EH (cell line): ENCODE results near the gene FSTL1.

Experiments used
- DNase-seq: peaks from one replicate; pipeline ENCODE4 v3.0.0-alpha.2; 2015; ENCODE audit warnings: low read depth

Gene FSTL1

DNA sequence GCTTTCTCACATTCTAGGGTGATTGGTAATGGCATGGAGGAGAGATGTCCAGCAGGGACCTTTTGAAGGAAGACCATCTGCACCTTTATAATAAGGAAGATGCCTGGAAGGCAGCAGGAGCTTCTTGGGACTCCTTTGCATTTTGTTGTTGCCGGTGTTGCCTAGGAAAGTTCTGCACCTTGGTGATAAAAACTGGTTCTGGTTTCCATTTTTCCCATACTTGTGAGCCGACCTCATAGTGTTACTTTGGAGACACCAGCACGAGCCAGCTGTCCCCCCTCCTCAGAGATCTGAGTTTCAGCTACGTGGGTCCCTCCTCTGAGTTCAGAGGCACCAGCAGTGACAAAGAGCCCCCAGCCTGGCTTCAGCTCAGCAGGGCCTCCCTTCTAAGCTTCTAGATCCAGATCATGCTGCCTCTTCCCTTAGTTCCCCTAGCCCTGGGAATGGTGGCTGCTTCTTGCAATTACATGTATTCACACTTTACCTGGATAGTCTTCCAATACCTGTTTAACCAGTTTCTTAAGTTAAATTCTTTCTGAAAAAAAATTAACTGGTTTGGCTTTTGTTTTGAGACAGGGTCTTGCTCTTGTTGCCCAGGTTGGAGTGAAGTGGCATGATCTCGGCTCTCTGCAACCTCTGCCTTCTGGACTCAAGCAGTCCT is 18.0 kb upstream of the FSTL1 start:
- no peak for DNase-seq

DNA sequence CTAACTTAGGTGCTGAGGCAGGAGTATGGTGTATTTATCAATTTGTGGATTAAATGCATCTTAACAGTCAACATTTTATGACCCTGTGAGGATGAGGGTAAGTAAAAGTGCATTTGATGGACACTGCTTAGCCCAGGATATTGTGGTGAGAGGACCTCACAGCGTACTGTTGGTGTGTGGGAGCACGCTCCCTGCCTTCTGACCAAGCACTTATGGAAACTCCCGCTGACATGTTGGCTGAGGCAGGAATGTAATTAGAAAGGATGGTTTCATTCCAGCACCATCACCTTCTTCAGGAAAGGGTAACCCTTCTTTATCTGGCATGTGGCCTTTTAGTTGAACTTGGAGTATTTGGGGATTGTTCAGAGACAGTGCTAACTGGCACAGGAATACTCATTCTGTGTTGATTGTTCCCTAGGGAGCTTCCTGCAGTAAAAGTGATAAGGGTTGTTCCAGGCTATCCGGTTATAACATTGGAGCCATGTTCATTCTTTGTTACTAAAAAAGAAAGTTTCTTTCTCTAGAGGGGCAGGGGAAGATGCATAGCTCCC is 11.7 kb upstream of the FSTL1 start:
- no peak for DNase-seq

DNA sequence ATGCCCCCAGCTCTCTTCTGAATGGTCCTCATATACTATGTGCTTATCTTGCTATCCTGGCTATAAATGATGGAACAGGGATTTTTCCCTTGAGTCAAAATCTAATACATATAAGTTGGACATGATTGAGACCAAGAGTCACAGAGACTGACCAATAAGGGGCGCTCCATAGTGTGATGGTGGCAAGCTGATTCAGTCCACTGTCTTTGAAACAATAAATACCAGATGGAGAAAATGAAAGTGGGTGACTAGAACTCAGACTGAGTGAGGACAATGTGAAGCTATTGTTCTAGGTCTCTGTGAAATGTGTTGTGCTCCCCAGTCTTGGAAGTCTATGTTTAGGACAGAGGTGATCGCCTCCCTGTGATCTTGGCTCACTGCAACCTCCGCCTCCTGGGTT is 10.6 kb upstream of the FSTL1 start:
- DNase-seq = peak; percentile 47

DNA sequence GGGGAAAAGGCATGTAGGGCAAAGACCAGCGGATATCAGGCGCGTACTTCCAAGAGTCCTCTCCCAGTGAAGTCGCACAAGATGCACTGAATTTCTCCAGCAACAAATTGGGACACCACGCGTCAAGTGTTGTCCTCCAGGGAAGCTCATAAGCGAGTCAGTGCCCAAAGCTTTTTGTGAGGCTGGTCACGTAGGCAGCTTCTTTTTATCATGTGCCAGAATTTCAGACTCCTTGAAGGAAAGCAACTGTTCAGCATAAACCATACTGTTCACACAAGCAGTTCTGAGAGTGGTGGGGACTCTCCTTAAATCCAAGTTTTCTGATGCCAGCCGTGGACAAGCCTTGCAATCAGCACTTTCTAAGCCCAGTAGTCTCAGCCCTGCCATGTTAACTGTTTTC is 10.1 kb upstream of the FSTL1 start:
- DNase-seq = no peak

DNA sequence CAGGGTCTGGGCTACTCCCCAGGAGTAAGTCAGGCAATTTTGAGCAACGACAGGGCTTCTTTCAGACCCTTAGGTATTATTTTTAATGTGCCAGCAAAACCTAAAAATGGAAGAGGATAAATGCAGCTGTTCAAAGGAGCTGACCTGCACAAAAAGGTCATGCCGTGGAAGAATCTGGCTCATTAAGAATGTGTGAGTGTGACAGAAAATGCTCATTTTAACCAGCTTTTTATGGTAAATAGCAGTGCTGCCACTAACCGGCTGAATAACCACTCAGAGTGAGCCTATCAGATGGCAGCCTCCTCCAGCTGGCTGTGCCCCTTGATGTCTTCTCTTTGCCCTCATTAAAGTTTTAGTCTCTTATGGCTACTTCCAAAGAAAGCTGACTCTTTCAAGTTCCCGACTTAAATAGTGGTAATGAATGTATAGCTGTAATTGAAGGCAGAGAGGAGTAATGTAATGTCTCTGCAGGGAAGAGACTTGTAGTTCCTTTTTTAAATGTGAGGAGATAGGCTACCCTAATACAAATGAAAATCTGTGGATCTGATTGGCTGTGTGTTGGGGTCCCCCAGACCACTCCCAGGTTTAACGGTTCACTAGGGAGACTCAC is 9.5 kb upstream of the FSTL1 start:
- no peak for DNase-seq

DNA sequence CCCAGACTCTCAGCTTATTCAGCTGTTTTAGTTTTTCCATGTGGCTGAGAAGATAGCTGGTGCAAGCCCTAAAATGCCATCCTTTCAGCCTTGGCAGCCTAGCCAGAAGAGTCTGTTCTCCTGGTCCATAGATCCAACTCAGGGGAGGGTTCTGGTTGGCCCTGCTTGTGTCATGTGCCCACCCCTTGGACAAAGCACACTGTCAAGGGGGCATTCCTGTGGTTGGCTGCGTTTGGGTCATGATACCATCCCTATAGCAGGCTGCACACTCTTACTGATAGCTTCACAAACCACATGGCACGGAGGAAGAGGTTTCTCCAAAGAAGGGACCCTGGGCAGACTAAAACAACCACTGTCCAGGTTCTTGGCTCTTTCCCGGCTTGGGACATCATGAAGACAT is 8.4 kb upstream of the FSTL1 start:
- DNase-seq = no peak

DNA sequence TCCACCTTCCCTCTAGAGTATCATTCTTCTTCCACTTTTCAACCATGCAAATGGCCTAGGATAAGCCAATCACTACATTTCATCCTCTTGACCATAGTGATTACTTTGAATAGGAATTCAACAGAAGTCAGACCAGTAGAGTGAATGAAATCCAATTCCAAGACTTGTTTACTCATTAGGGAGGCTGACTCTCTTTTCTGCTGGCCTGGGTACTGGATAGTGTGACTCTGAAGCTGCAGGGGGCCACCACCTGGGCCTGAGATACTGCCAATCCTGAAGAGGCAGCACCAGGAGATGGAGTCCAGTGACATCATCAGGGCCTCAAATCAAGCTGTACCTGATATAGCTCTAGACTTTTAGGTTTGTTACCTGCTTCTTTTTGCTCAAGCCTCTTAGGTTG is 7.0 kb upstream of the FSTL1 start:
- DNase-seq = no peak

DNA sequence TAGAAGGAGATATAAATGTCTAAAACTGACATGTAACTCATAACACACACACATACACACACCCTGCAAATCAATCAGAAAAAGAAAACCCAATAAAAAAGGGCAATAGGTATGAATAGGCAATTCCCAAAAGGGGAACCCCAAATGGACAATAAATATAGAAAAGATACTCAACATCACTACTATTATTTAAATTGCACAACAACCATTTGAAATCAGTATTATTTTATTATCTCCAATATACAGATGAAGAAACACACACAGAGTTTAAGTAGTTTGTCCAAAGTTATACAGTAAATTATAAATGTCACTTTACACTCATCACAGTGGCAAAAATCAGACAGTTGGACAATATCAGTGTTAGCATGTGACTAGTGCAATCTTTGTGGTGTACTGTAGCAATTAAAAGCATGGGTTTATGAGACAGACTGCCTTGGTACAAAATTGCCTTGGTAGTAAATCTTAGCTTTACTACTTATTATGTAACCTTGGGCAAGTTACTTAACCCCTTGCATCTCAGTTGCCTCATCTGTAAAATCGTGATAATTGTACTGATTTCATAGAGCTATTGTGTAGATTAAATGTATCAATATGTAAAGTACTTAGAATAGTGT is 3.4 kb upstream of the FSTL1 start:
- DNase-seq = no peak

DNA sequence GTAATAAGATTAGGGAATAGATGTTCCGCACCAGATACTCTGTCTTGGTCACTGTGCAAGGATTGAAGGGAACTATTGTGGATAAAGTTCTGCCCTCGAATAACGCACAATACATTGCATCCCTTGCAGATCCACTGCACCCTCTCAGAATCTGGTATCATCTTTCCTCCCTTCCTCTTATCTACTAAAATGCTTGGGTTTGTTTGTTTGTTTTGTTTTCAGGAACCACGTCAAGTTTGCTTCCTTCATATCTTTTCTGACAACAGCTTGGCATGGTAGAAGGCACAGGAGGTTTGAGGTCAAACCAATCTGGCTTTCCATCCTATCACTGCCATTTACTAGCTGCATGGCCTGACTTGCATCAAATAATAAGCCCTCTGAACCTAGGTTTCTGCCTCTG is 2.0 kb upstream of the FSTL1 start:
- no peak for DNase-seq

DNA sequence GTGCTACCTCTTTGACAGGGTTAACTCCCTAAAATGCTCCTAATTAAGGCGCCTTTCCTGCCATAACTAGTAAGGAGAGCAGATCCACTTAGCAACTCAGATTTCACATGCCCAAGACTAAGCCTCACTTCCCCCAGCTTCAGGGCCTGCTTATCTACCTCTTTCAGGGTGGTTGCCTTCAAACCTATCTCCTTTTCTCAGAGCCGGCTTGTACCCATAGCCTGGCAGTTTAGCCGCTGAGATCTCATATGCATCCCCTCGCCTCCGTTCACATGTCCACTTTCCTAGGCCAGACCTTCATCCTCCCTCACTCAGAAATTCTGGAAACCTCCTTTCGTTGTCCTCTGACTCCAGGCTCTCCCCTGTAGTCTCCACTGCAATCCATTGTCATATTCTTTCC is 1.0 kb upstream of the FSTL1 start:
- DNase-seq = no peak

DNA sequence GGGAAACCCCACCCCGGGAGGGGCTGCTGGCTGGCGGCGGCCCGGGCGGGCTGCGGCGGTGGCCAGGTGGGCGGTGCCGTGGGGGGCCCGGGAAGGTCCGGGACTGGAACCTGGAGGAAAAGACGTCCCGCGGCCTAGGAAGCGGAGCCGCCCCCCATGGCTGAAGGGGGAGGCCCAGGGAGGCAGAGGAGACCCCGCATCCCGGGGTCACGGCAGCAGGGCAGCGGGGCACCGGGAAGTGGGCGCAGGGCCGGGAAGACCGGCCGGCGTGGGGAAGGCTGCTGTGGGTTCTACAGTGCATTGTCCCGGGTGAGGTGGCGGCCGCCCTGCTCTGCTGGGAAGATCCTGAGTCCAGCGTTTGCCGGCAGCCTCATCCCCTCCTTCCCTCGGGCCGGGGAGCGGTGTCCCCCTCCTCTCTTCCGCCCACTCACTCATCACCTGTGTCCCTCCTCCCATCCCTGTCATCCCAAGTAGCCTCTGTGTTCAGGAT is 525 bp upstream of the FSTL1 start:
- no peak for DNase-seq

DNA sequence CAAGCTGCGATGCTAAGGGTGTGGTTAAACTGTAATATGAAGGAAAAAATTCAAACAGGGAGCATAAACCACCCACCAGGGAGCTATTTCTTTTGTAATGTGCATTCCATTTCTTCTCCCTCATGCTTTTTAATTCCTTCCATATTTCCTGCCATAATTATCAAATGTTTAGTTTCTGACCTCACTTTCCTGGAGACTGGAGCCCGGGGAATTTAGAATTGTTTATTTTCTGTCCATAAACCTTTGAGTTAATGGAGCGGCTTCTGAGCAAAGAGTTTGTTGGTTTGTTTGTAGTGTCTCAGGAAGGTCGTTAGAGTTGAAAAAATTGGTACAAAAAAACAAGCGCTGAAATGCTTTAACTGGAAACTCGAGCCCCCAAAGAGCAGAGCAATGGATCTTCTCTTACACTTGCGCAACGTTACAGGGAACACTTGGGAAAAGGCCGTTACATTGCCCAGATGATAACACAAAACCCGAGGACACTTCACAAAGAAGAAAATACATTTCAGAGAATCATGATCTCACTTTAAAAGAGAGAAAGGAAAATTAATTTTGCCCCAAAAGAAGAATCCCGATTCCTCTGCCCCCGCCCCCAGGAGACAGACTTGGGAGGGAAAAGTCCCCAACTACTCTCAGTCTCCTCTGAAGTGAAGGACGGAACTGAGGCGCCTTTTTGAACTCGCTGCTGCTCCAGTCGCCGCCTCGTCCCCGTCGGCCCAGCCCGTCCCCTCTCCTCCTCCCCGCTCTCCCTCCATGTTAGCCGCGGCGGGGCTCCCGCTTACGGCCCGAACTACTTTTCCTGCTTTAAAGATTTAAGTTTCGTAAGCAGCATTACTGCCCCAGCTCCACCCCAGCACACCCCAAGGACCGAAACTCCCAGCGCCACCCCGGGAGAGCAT is 842 bp downstream of the FSTL1 start:
- DNase-seq = peak; percentile 92

DNA sequence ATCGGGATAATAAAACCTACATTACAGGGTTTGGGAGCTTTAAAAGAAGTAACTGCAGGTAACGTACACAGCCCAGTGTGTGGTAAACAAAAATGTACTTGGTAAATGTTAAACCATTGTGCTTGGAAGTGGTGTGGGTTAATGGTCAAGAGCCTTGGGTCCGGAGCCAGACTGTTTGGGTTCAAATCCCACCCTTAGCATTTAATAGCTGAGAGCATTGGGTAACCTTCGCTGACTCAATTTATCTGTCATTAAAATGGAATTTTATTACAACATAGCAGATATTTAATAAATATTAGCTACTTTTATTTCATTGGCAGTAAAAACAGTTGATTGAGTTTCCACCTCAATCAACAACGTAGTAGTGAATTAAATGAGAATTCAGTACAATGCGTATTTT is 1.5 kb downstream of the FSTL1 start:
- peak; percentile 70 for DNase-seq

DNA sequence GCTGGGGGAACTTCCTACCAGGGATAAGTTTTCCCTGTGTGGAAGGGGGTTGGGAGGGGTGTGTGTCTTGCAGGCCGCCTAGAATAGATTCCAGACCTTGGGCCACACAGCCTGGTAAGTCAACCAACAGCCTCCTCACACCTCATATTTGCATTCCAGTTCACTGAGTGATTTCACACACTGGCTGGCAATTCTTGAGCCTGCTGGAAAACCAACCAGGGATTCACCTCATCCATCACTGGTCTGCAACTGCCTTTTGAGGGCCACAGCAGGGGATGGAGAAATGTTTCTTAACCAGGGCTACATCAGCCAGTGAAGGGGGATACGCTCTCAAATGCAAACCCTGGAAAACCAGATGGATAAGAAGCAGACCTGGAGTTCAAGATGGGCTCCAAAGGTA is 2.0 kb downstream of the FSTL1 start:
- DNase-seq = peak; percentile 95

DNA sequence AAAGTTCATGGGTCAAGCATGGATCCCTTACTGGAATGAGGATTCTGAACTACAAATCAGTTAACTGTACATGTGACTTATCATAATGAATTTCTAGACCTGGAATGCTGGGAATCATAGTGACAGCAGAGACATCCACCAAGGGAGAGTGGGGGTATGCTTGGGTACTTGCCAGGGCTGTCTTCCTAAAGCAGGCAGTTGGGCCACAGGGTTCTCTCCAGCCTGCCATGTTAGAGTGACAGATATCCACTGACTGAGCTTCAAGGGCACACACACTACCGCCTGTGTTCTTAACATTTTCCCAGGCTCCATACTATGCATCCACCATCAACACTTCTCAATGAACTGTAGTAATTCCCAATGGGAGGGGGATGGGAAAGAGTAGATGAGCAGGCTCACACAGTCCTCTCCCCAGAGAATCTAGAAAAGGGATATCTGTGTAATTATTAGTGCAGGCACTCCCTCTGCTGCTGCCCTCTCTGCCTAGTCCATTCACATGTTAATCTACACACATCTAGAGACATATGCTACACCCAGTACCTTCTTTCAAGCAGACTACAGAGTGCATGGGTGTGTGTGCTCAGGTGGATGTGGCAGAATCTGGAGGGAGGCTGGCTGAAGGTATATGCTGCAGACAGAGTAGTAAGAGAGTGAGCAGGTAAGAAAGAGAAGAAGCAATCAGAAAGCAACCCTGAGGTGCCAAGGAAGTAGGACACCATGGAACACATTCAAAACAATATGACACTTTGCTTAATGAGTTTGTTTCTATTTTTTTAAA is 3.7 kb downstream of the FSTL1 start:
- DNase-seq = no peak

DNA sequence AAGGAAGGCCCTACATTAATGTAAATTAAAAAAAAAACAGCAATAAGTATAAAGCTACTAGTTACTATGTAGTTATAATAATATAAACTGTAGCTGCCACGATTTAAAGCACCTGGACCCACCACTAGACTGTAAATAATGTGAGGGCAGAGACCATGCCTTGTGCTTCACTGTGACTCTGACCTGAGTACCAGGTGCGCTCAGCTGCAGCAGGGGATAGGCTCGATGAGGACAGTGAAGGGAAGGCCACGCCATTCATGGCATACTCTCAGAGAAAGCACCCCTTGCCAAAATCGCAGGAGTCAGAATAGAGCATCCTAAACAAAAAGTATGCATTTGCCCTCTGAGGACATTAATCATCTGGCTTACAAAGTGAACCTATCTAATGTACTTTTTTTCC is 5.1 kb downstream of the FSTL1 start:
- no peak for DNase-seq

DNA sequence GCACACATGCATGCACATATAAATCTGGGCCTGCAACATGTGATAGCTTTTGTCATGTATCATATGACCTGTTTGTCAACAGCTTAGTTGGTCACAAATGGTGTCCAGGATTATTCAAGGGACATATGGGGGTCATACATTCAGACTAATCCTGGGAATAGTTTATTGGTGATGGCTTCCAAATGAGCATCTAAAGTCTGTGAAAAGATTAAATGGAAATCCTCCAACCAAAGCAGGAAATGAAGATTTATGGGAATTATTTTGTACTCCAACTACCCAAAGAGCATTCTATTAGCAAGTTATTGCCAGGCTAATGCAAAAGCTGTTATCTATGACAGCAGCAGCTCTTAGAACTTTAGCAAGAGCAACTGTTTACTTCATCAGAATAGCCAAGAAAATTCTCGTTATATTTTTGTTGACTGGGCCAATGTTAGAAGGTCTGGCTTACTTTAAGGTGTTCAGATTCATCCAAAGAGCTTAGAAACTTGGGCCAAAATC is 7.1 kb downstream of the FSTL1 start:
- DNase-seq = no peak

DNA sequence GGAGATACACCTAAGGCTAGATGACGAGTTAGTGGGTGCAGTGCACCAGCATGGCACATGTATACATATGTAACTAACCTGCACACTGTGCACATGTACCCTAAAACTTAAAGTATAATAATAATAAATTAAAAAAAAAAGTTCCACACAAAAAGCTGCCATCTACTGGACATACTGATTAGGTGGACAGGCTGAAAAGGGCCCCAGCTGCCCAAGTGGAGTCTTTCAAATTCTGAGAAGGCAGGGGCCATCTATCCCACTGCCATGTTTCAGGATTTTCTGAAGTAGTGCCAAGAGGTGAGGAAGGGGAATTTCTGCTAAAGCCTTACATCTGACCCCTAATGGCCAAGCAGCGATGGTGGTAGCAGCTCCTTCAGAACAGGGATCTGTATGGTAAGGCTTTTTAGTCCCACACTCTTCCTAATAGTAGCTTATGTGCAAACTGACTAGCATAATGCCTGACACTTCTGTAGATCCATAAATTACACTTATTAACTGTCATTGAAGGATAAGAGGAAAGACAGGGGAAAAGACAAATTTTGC is 7.7 kb downstream of the FSTL1 start:
- DNase-seq = no peak

DNA sequence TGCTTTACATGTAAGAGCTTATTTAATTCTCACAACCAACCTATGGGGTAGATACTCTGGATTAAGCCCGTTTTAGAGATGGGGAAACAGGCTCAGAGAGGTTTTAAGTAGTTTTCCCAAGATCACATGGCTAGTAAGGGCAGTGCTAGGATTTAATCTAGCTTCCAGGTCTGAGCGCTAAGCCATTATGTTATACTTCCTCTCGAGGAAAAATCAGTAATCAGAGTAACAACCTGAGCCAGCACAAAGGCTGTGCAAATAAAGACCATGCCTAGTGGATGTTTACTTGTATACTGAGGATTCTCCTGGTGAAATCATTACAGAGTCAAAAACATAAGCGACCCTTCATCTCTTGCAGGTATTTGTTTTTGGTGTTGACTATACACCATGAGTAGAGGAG is 9.0 kb downstream of the FSTL1 start:
- DNase-seq = no peak

DNA sequence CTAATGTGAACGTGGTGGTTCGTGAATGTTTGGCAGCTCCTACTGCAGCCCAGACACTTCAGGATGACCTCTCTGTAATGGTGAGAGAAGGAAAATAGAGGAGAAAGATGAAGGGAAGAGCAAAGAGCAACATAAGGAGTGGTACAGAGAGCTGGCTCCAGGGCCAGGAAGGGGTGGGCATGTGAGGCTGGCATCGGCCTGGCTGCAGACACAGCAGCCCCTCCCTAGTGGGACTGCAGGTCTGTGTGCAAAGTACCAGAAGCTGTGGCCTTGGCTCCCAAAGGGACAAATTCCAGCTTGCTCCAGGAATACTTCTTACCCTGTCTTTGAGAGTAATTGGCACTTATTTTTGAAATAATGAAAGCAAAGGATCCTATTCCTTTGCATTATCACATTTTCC is 10.0 kb downstream of the FSTL1 start:
- DNase-seq = no peak
